ENCODE results near the gene CLSTN2. TPM values are rescaled to one million over a fixed set of nuclear protein-coding genes. Genes with fewer than 3 reads are reported as not detected.

Gene CLSTN2
- total RNA-seq, 2 donors from 2014 or later: 0.82 to 1.3 TPM

DNA sequence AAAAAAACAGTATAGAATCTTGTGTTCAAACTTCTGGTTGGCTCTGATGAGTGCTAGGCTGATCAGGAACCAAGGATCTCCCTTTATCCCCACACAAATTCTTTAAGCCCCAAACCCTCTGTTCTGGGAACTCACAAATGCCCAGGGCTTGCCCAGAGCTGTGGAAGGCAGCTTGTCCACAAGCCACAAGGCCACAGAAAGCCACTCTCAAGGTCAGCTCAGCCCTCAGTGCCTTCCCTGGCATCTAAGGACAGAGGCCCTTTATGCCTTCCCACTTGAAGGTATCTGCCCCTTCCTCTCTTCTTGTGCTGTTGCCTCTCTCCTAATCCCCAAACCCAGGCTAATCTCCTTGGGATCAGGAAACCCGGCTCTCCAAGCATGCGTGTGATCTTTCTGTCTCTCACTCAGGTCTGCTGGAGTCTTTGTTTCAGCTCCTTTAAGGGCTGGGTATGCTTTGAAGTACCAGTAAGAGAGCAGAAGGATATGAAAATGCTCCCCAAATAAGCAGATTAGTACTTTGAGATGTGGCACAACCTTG, 597.9 kb downstream of the CLSTN2 start:
- H3K27ac ChIP-seq: no peak overlapping the region
- H3K9ac ChIP-seq (ENCODE audit: low read depth in 2 of 2, low read length in 2 of 2): no peak overlapping the region
- no peak overlapping the region for H3K4me3 ChIP-seq
- DNase-seq: no peak
- no peaks in the 10 kb centered on the region for H3K36me3 ChIP-seq
- intact Hi-C loops (cut with DNase I): no loop called here
- H3K4me1 ChIP-seq: no peaks in the 10 kb centered on the region
- no peaks in the 10 kb centered on the region for H3K27me3 ChIP-seq
- no peaks in the 10 kb centered on the region for H3K9me3 ChIP-seq
- TF ChIP-seq, protein P1, sequence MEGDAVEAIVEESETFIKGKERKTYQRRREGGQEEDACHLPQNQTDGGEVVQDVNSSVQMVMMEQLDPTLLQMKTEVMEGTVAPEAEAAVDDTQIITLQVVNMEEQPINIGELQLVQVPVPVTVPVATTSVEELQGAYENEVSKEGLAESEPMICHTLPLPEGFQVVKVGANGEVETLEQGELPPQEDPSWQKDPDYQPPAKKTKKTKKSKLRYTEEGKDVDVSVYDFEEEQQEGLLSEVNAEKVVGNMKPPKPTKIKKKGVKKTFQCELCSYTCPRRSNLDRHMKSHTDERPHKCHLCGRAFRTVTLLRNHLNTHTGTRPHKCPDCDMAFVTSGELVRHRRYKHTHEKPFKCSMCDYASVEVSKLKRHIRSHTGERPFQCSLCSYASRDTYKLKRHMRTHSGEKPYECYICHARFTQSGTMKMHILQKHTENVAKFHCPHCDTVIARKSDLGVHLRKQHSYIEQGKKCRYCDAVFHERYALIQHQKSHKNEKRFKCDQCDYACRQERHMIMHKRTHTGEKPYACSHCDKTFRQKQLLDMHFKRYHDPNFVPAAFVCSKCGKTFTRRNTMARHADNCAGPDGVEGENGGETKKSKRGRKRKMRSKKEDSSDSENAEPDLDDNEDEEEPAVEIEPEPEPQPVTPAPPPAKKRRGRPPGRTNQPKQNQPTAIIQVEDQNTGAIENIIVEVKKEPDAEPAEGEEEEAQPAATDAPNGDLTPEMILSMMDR (IDR thresholded peaks at IDR 0.05): no peak

DNA sequence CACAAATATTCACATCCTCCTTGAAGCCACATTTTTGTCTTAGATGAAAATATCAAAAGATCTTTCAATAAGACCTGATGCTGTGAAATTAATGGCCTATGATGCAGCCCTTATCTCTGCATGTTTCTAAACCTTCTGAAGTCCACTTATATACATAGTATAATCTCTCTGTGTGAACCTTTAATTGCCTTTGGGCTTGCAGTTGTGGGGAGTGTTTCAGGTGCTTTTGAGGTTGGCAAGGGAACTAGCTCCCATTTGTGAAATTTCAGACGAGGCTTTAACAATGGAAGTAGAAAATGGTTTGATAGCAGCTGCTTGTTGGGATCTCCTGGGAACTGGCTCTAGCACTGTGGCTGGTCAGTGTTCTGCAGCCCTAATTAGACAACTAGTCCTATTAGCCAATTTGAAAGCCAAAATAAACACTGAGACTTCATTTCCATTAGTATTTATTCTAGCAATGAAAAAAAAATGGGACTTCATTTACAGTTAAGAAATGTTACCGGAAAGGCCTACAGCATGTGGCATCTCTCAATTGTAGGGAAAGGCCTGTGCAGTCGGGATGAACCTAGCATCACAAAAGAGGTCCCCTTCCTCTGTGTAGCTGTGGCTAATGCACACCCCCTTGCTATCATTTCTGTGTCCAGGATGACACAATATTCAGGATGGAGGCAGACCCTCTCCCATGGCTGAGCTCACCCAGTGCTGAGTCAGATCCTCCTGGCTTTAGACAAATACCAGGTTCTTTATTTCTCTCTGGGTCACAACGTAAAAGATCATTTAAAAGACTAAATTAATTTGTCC, 602.1 kb downstream of the CLSTN2 start:
- Histone ChIP-seq H3K4me1 (no peaks in the 10 kb centered on the region), H3K27ac (no peak overlapping the region), H3K4me3 (no peak overlapping the region), H3K36me3 (no peaks in the 10 kb centered on the region), H3K9me3 (no peaks in the 10 kb centered on the region), H3K27me3 (no peaks in the 10 kb centered on the region), H3K9ac (ENCODE audit: low read depth in 2 of 2, low read length in 2 of 2) (no peak overlapping the region)
- intact Hi-C loops (cut with DNase I): no loop called here
- TF ChIP-seq, protein P1 (IDR thresholded peaks at IDR 0.05): no peak
- DNase-seq: no peak

GRCh38 chr3:140537727-140538082, 602.7 kb downstream of the CLSTN2 start:
- no peaks in the 10 kb centered on the region for H3K4me1 ChIP-seq
- H3K36me3 ChIP-seq: no peaks in the 10 kb centered on the region
- H3K9me3 ChIP-seq: no peaks in the 10 kb centered on the region
- H3K27me3 ChIP-seq: no peaks in the 10 kb centered on the region
- intact Hi-C loops (cut with DNase I): no loop called here
- H3K27ac ChIP-seq: no peak overlapping the region
- H3K9ac ChIP-seq (ENCODE audit: low read depth in 2 of 2, low read length in 2 of 2): no peak overlapping the region
- TF ChIP-seq, protein P1 (IDR thresholded peaks at IDR 0.05): no peak
- H3K4me3 ChIP-seq: no peak overlapping the region
- DNase-seq: no peak

DNA sequence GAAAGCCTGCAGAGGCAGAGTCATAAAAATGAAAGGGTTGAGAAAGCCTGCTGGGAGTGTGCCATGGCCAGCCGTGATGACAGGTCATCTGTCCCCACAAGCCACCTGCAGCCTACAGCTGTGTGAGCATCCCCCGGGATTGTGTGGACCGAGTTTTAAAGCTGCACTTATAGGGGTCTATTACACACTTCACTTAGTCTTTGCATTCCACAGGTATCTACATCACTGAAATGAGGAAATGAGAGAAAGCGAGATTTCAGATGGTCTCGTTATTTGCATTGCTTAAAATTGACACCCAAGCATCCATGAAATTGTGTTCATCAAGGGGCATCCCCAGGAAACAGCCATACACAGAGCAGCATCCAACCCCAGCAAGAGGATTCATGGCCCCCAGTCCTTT, 605.3 kb downstream of the CLSTN2 start:
- no peak for DNase-seq
- Histone ChIP-seq H3K27ac (no peak overlapping the region), H3K36me3 (no peaks in the 10 kb centered on the region), H3K27me3 (no peaks in the 10 kb centered on the region), H3K4me3 (no peak overlapping the region), H3K9me3 (no peaks in the 10 kb centered on the region), H3K4me1 (no peaks in the 10 kb centered on the region), H3K9ac (ENCODE audit: low read depth in 2 of 2, low read length in 2 of 2) (no peak overlapping the region)
- TF ChIP-seq, protein P1 (IDR thresholded peaks at IDR 0.05): no peak
- intact Hi-C loops (cut with DNase I): no loop called here

DNA sequence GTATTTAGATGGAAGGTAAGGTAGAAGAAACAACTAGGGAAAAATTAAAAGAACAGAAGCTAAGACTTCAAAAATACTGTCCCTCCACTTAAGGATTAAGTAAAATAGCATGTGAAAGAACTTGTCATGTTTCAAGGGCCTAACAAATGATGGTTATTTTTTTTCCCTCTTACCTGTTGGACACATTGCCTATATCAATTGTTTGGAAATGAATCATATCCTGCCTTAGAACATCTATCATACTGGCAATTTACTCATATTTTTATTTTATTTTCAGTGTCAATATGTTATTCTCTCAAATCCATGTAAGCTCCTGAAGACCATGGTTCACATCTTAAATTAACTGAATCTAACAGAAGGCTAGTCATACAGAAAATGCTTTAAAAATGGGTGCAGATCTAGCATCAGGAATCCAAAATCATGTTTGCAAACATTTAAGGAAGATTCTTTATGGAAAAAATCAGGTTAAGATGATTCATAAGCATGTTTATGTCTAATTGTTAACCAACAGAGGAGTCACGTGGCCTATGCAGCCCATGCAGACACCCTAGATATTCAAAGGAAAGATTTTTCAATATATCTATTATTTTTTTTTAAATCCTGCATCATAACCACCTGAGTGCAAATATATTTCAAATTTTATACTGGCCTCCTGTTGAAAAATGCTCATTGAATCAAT, 607.1 kb downstream of the CLSTN2 start:
- H3K36me3 ChIP-seq: no peaks in the 10 kb centered on the region
- no peak for DNase-seq
- H3K9me3 ChIP-seq: no peaks in the 10 kb centered on the region
- intact Hi-C loops (cut with DNase I): no loop called here
- H3K27ac ChIP-seq: no peak overlapping the region
- no peak overlapping the region for H3K4me3 ChIP-seq
- H3K27me3 ChIP-seq: no peaks in the 10 kb centered on the region
- H3K9ac ChIP-seq (ENCODE audit: low read depth in 2 of 2, low read length in 2 of 2): no peak overlapping the region
- TF ChIP-seq, protein P1 (IDR thresholded peaks at IDR 0.05): no peak
- no peaks in the 10 kb centered on the region for H3K4me1 ChIP-seq

Data from colonic mucosa (tissue), 4 donors.